ENCODE measurements around the gene SULF2. TPM values are rescaled to one million over a fixed set of nuclear protein-coding genes. Genes with fewer than 3 reads are reported as not detected.

The SULF2 gene
- total RNA-seq, 1 experiment from 2014 or later: 495 TPM

DNA sequence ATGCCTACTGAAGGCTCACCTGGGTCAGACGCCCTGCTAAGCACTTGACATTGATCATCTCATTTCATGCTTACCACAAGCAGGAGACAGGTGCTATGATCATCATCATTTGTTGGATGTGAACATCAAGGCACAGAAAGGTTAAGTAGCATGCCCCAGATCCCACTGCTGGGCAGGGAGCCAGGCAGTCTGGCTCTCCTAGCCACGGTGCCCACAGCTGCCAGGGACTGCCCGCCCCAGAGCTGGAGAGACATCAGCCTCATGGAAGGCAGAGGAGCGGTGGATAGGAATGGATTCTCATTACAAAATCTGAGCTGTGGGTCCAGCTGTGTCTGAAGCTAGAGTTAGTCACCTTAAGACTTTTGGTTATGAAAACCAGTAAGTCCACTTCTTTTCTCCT, 3.6 kb downstream of the SULF2 start:
- Histone ChIP-seq H3K79me2 (ENCODE audit: low read depth) (peaks cover 93% of the 10 kb centered on the region), H3K4me1 (replicated peaks; ENCODE audit: insufficient read depth) (peaks cover 36% of the 10 kb centered on the region), H3K36me3 (ENCODE audit: low read depth) (peaks cover 60% of the 10 kb centered on the region), H4K20me1 (ENCODE audit: insufficient read depth) (peaks cover 78% of the 10 kb centered on the region), H3K27me3 (ENCODE audit: insufficient read depth, low read depth) (no peaks in the 10 kb centered on the region), H2AFZ (no peak overlapping the region), H3F3A (ENCODE audit: insufficient read depth, low read depth) (peaks cover 39% of the 10 kb centered on the region), H3K4me3 (peak overlapping the region; percentile 98; the same call in 1 of the 2 replicates), H3K27ac (0 out of 2 replicates have a peak overlapping the region, but pooled peaks have one; percentile 83), H3K9me2 (ENCODE audit: insufficient read depth) (no peaks in the 10 kb centered on the region), H3K9me3 (ENCODE audit: insufficient read depth, low read depth) (no peaks in the 10 kb centered on the region), H3K4me2 (peak overlapping the region; percentile 98)
- BruUV-seq (replicated peaks): no TSS peak
- TF ChIP-seq EZH2 (IDR thresholded peaks at IDR 0.05; ENCODE audit: low read depth): no peak
- TF ChIP-seq, protein P1, sequence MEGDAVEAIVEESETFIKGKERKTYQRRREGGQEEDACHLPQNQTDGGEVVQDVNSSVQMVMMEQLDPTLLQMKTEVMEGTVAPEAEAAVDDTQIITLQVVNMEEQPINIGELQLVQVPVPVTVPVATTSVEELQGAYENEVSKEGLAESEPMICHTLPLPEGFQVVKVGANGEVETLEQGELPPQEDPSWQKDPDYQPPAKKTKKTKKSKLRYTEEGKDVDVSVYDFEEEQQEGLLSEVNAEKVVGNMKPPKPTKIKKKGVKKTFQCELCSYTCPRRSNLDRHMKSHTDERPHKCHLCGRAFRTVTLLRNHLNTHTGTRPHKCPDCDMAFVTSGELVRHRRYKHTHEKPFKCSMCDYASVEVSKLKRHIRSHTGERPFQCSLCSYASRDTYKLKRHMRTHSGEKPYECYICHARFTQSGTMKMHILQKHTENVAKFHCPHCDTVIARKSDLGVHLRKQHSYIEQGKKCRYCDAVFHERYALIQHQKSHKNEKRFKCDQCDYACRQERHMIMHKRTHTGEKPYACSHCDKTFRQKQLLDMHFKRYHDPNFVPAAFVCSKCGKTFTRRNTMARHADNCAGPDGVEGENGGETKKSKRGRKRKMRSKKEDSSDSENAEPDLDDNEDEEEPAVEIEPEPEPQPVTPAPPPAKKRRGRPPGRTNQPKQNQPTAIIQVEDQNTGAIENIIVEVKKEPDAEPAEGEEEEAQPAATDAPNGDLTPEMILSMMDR (conservative IDR thresholded peaks at IDR 0.05): no peak
- CTCF ChIA-PET: no interaction called here
- intact Hi-C loops (cut with micrococcal nuclease; ENCODE audit: unreplicated experiment): loop anchor here (10.0 kb wide), 1 partner anchor 413 kb away; no protein-coding TSS in a partner anchor
- POLR2A ChIA-PET (ENCODE audit: unreplicated experiment): no interaction called here
- DNase-seq: peak in 1 of 2 experiments; percentile 47

DNA sequence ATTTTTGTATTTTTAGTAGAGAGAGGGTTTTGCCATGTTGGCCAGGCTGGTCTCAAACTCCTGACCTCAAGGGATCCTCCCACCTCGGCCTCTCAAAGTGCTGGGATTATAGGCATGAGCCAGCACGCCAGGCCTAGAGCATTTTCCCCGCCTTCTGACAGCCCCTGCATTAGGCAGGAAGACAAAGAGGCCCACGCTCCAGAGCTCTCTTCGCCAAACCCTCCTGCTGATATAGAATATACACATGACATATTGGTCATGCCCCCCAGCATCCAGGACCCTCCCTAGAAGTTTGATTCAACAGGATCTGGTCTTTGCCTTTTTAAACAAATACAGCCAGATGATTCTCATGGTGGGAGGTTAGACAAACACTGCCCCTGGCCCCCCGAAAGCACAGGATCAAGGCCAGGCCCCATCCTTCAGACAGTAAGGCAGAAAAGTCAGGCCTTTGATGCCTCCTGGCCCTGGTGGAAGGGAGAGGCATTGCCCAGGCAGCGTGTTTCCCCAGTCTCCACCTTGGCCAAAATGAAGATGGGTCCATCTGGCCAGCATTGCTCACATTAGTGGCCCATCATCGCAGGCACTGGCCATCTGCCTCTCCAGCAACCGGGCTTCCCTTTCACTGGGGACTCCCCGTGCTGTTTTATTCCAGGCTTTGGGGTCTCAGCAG, 4.4 kb downstream of the SULF2 start:
- no peak for DNase-seq
- H3K79me2 ChIP-seq (ENCODE audit: low read depth): peaks cover 93% of the 10 kb centered on the region
- no peaks in the 10 kb centered on the region for H3K9me3 ChIP-seq (ENCODE audit: insufficient read depth, low read depth)
- TF ChIP-seq, protein P1 (conservative IDR thresholded peaks at IDR 0.05): no peak
- no peak for TF ChIP-seq EZH2 (IDR thresholded peaks at IDR 0.05; ENCODE audit: low read depth)
- no TSS peak for BruUV-seq (replicated peaks)
- H2AFZ ChIP-seq: no peak overlapping the region
- H3K4me2 ChIP-seq: peak overlapping the region; percentile 98
- H3K4me3 ChIP-seq: peak overlapping the region; percentile 98; the same call in 1 of the 2 replicates
- intact Hi-C loops (cut with micrococcal nuclease; ENCODE audit: unreplicated experiment): loop anchor here (10.0 kb wide), 1 partner anchor 414 kb away; no protein-coding TSS in a partner anchor
- peaks cover 65% of the 10 kb centered on the region for H3K36me3 ChIP-seq (ENCODE audit: low read depth)
- H3K4me1 ChIP-seq (replicated peaks; ENCODE audit: insufficient read depth): peaks cover 36% of the 10 kb centered on the region
- peaks cover 40% of the 10 kb centered on the region for H3F3A ChIP-seq (ENCODE audit: insufficient read depth, low read depth)
- no peaks in the 10 kb centered on the region for H3K9me2 ChIP-seq (ENCODE audit: insufficient read depth)
- H4K20me1 ChIP-seq (ENCODE audit: insufficient read depth): peaks cover 85% of the 10 kb centered on the region
- ChIA-PET POLR2A (ENCODE audit: unreplicated experiment) (no interaction called here), CTCF (no interaction called here)
- H3K27me3 ChIP-seq (ENCODE audit: insufficient read depth, low read depth): no peaks in the 10 kb centered on the region
- no peak overlapping the region for H3K27ac ChIP-seq

DNA sequence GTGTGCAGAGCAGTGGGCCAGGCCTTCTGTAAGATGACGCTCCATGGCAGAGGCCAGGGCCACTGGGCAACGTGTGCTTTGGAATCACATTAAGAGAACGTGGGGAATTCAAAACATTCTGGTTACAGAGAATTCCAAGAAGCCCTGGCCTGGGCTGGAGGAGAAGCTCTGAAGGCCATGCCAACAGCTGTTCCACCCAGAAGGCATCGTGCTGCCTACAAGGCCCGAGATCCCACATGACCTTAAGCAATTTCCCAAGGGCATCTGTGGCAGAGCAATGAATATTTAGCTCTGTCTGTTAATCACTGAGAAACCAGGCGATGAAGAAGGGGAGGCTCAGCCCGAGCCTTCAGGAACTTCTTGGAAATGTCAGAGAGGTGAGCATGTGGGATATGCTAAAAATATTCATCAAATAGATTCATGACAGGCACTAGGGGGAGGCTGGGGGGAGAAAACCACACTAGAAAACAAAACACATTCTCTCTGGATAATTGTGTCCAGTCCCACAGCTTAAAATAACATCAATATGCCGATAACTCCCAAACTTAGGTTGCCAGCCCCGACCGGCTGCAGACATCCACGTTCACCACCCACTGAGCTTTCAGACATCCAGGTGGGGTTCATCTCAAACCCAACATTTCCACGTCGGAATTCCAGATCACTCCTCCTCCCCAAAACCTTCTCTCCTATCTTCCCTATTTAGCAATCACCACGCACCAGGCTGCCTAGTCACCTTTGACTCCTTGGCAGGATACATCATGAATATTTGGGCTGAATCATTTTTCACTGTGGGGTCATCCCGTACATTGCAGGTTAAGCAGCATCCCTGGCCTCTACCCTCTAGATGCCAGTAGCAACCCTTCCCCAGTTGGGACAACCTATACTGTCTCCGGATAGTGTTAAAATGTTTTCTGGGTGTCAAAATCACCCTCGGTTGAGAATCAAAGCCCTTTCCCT, 6.6 kb downstream of the SULF2 start:
- peaks cover 100% of the 10 kb centered on the region for H4K20me1 ChIP-seq (ENCODE audit: insufficient read depth)
- ChIA-PET CTCF (no interaction called here), POLR2A (ENCODE audit: unreplicated experiment) (interaction anchor here (0.6 to 0.8 kb wide), 6 partner anchors 42 to 1026 kb away, joined by 3 to 7 read pairs (median 4); no protein-coding TSS in a partner anchor)
- peaks cover 46% of the 10 kb centered on the region for H3K4me1 ChIP-seq (replicated peaks; ENCODE audit: insufficient read depth)
- intact Hi-C loops (cut with micrococcal nuclease; ENCODE audit: unreplicated experiment): no loop called here
- H3K9me2 ChIP-seq (ENCODE audit: insufficient read depth): no peaks in the 10 kb centered on the region
- no peak overlapping the region for H3K4me2 ChIP-seq
- H3K79me2 ChIP-seq (ENCODE audit: low read depth): peaks cover 100% of the 10 kb centered on the region
- peaks cover 59% of the 10 kb centered on the region for H3F3A ChIP-seq (ENCODE audit: insufficient read depth, low read depth)
- DNase-seq: no peak
- TF ChIP-seq EZH2 (IDR thresholded peaks at IDR 0.05; ENCODE audit: low read depth): no peak
- TF ChIP-seq, protein P1 (conservative IDR thresholded peaks at IDR 0.05): no peak
- no peak overlapping the region for H3K4me3 ChIP-seq
- no peak overlapping the region for H2AFZ ChIP-seq
- H3K9me3 ChIP-seq (ENCODE audit: insufficient read depth, low read depth): no peaks in the 10 kb centered on the region
- peaks cover 74% of the 10 kb centered on the region for H3K36me3 ChIP-seq (ENCODE audit: low read depth)
- BruUV-seq (replicated peaks): no TSS peak
- H3K27me3 ChIP-seq (ENCODE audit: insufficient read depth, low read depth): no peaks in the 10 kb centered on the region
- H3K27ac ChIP-seq: no peak overlapping the region

Measured in PC-9 (cell line).